GM20000 (cell line): ENCODE data around the gene ELFN2.

Experiments used
- DNase-seq: peaks from one replicate; pipeline ENCODE4 v3.0.0; 2012; ENCODE audit warnings: low spot score
- CTCF ChIP-seq: IDR thresholded peaks from 2 replicates; pipeline ENCODE4 v1.5.1; 2012; ENCODE audit warnings: mild to moderate bottlenecking, control low read depth; ENCODE audit errors: extremely low read depth, missing control alignments

ELFN2 gene

GRCh38 chr22:37427135-37427710, at the start of gene ELFN2:
TSS of gene ELFN2 (minus strand) at chr22:37427479. CDS start at chr22:37375534, 51,945 bp downstream.
- no peak for TF ChIP-seq CTCF
- DNase-seq = no peak

GRCh38 chr22:37476389-37477329, 49.4 kb upstream of the ELFN2 start:
- no peak for TF ChIP-seq CTCF
- no peak for DNase-seq

- DNase-seq = no peak
- no peak for TF ChIP-seq CTCF
Measured at GRCh38 chr22:37474447-37475090, 47.3 kb upstream of the ELFN2 start.

GRCh38 chr22:37473437-37473946, 46.2 kb upstream of the ELFN2 start:
- no peak for TF ChIP-seq CTCF
- DNase-seq = no peak

- DNase-seq = no peak
- TF ChIP-seq CTCF = peak; percentile 29
Measured at GRCh38 chr22:37472418-37473006, 45.2 kb upstream of the ELFN2 start.

- DNase-seq = no peak
- TF ChIP-seq CTCF = no peak
Measured at GRCh38 chr22:37471727-37472417, 44.6 kb upstream of the ELFN2 start.
